HepG2 (cell line): ENCODE measurements around the gene GALNT16. TPM values are rescaled to one million over a fixed set of nuclear protein-coding genes. Genes with fewer than 3 reads are reported as not detected.

Experiments
- ATAC-seq: fragments of 200-7000 bp; cut with Tn5 transposase; 3 replicates; pipeline ENCODE4 v1.9.1; 2020; ENCODE audit warnings: mild to moderate bottlenecking, moderate library complexity
- BruUV-seq: library from RNA; stranded (reverse); fragments of 400-500 nt; replicated peaks from 2 replicates; lab custom pipeline; 2021; lab: Mats Ljungman, UMichigan
- CTCF ChIA-PET: fragments of 300-600 bp; formaldehyde crosslinking; extraction: SDS; loops from one replicate; lab custom pipeline; 2021; ENCODE audit warnings: low total read pairs, inconsistent platforms, low intra/inter-chr PET ratio; lab: Yijun Ruan, JAX
- POLR2A ChIA-PET: fragments of 350-600 bp; sonication (Branson Sonifier 250); formaldehyde crosslinking; loops from one replicate; lab custom pipeline; 2020; ENCODE audit warnings: antibody characterized with exemption, inconsistent platforms; lab: Yijun Ruan, JAX
- DNase-seq: peaks from one replicate; pipeline ENCODE4 v3.0.0-alpha.2; 2015; ENCODE audit warnings: low spot score
- FAIRE-seq: peaks from 3 replicates; lab custom pipeline; 2011; peaks lifted over from hg19 to GRCh38; lab: Jason Lieb, UNC
- H2AFZ ChIP-seq: one replicate; pipeline ENCODE4 v1.6.1; 2011; ENCODE audit warnings: low read length, inconsistent platforms
- H3K27ac ChIP-seq: fragments of 300-600 bp; 3 replicates; pipeline ENCODE4 v1.8.0; 2011; ENCODE audit warnings: mixed run types, mild to moderate bottlenecking, mixed read lengths, low read length, inconsistent platforms; ENCODE audit not compliant: insufficient read depth; ENCODE audit errors: extremely low read length
- H3K27me3 ChIP-seq, 2 experiments: fragments of 200-600 bp in 1 of 2; 2 replicates in 1 of 2; 3 replicates in 1 of 2; pipeline versions ENCODE4 v1.6.0 to v1.8.0; 2011; ENCODE audit warnings: low read length in 2 of 2, mild to moderate bottlenecking in 2 of 2, moderate library complexity in 2 of 2, inconsistent platforms in 1 of 2; ENCODE audit not compliant: insufficient read depth in 2 of 2, control insufficient read depth in 1 of 2
- H3K36me3 ChIP-seq, 2 experiments: fragments of 200-600 bp in 1 of 2; replicated peaks in 1 of 2; 2 replicates in 1 of 2; 3 replicates in 1 of 2; pipeline versions ENCODE4 v1.5.1 to v1.8.0; 2011; ENCODE audit warnings: low read length in 2 of 2, inconsistent platforms in 1 of 2; ENCODE audit not compliant: insufficient read depth in 2 of 2, control insufficient read depth in 1 of 2
- H3K4me1 ChIP-seq: 2 replicates; pipeline ENCODE4 v1.5.1; 2012; ENCODE audit warnings: low read length, inconsistent platforms; ENCODE audit not compliant: insufficient read depth
- H3K4me2 ChIP-seq: 2 replicates; pipeline ENCODE4 v1.6.0; 2011; ENCODE audit warnings: low read depth, low read length, inconsistent platforms
- H3K4me3 ChIP-seq, 3 experiments: fragments of 200-600 bp in 1 of 3; sonication (generic), shearing (Covaris generic) in 1 of 3; replicated peaks in 1 of 3; 2 replicates each; pipeline ENCODE4 v1.5.1; 2011 to 2016; ENCODE audit warnings: low read length in 3 of 3, inconsistent platforms in 2 of 3, low read depth in 2 of 3, mild to moderate bottlenecking in 2 of 3, control low read depth in 1 of 3, mixed read lengths in 1 of 3; ENCODE audit not compliant: insufficient read depth in 1 of 3
- H3K79me2 ChIP-seq: one replicate; pipeline ENCODE4 v1.6.1; 2011; ENCODE audit warnings: low read length, inconsistent platforms; ENCODE audit not compliant: insufficient read depth
- H3K9ac ChIP-seq: 2 replicates; pipeline ENCODE4 v1.6.0; 2011; ENCODE audit warnings: mild to moderate bottlenecking, low read depth, low read length, inconsistent platforms; ENCODE audit not compliant: insufficient read depth
- H3K9me3 ChIP-seq: 2 replicates; pipeline ENCODE4 v1.5.1; 2012; ENCODE audit warnings: mild to moderate bottlenecking, low read length
- H4K20me1 ChIP-seq: 2 replicates; pipeline ENCODE4 v1.6.0; 2011; ENCODE audit warnings: inconsistent platforms, mild to moderate bottlenecking, low read length, moderate library complexity; ENCODE audit not compliant: insufficient read depth
- EED ChIP-seq: sonication (generic); formaldehyde crosslinking; IDR thresholded peaks from 2 replicates; pipeline ENCODE4 v1.5.0; 2020; ENCODE audit warnings: mild to moderate bottlenecking, missing genetic modification reagents
- KLF15 ChIP-seq: sonication (generic); formaldehyde crosslinking; IDR thresholded peaks from 2 replicates; pipeline ENCODE4 v1.8.1; 2023; ENCODE audit warnings: borderline replicate concordance, mild to moderate bottlenecking, inconsistent platforms, missing genetic modification reagents, mixed read lengths
- ZFY ChIP-seq: sonication (generic); formaldehyde crosslinking; IDR thresholded peaks from 2 replicates; pipeline ENCODE4 v1.4.0; 2020; ENCODE audit warnings: missing genetic modification reagents
- ZNF230 ChIP-seq: sonication (generic); formaldehyde crosslinking; IDR thresholded peaks from 2 replicates; pipeline ENCODE4 v1.4.0; 2020; ENCODE audit warnings: mild to moderate bottlenecking, missing genetic modification reagents
- ZNF7 ChIP-seq: IDR thresholded peaks from 2 replicates; pipeline ENCODE4 v1.6.1; 2016; ENCODE audit warnings: missing biosample characterization, missing genetic modification reagents
- ZNF879 ChIP-seq: sonication (generic); formaldehyde crosslinking; IDR thresholded peaks from 2 replicates; pipeline ENCODE4 v1.8.1; 2023; ENCODE audit warnings: missing genetic modification reagents
- ZSCAN22 ChIP-seq: sonication (generic); formaldehyde crosslinking; IDR thresholded peaks from 2 replicates; pipeline ENCODE4 v1.4.0; 2020; ENCODE audit warnings: mild to moderate bottlenecking, missing genetic modification reagents
- WGBS: methylation state at CpG from one replicate; pipeline ENCODE4 v1.1.6; 2017; ENCODE audit warnings: low lambda C conversion rate; 5-methylcytosine and 5-hydroxymethylcytosine counted together
- in situ Hi-C: cut with HindIII; loops from 2 replicates; pipeline ENCODE4 v1.10.0; 2017; ENCODE audit warnings: low pct_unique_long_range_greater_than_20kb; ENCODE audit not compliant: extremely low pct_ligation_motif_present
- intact Hi-C: fragments of 100-400 bp; cut with micrococcal nuclease; formaldehyde crosslinking; loops from one replicate; pipeline ENCODE4 v1.10.0; 2022; ENCODE audit not compliant: unreplicated experiment
- polyA plus RNA-seq, 8 experiments: library from polyadenylated mRNA; depleted of rRNA in 3 of 8; stranded (reverse) in 7 of 8; unstranded in 1 of 8; fragments of >200 nt; fragmentation: Illumina TruSeq in 4 of 8; extraction: Trizol in 4 of 8; gene quantifications; 2 replicates each; pipeline versions ENCODE4 v1.2.1 to v1.2.3, GENCODE V29; 2011 to 2016; ENCODE audit warnings: low read depth in 4 of 8, missing spikeins in 1 of 8, mixed read lengths in 1 of 8; ENCODE audit not compliant: insufficient read depth in 1 of 8
- total RNA-seq, 5 experiments: library from RNA; depleted of rRNA; stranded (reverse); fragments of >200 nt; fragmentation: Illumina TruSeq; extraction: Trizol; gene quantifications; 2 replicates each; pipeline ENCODE4 v1.2.3, GENCODE V29; 2016; ENCODE audit warnings: low read depth in 1 of 5
- TF ChIP-seq, protein P1 (sequence below): sonication (generic); formaldehyde crosslinking; IDR thresholded peaks from 2 replicates; pipeline ENCODE4 v1.8.1; 2022; ENCODE audit warnings: low read depth, mild to moderate bottlenecking, missing genetic modification reagents
- TF ChIP-seq, protein P2 (sequence below): IDR thresholded peaks from 2 replicates; pipeline ENCODE4 v1.6.1; 2016; ENCODE audit warnings: missing genetic modification reagents, missing compliant biosample characterization
- TF ChIP-seq, protein P3 (sequence below): sonication (generic); formaldehyde crosslinking; IDR thresholded peaks from 2 replicates; pipeline ENCODE4 v1.9.0; 2021; ENCODE audit warnings: missing genetic modification reagents, borderline replicate concordance

The GALNT16 gene
- total and polyA plus RNA-seq, 2 of the 13 experiments (the other 11 are each of a cell fraction or from before 2014, with no cell fraction given) = 0.54 to 0.82 TPM

DNA sequence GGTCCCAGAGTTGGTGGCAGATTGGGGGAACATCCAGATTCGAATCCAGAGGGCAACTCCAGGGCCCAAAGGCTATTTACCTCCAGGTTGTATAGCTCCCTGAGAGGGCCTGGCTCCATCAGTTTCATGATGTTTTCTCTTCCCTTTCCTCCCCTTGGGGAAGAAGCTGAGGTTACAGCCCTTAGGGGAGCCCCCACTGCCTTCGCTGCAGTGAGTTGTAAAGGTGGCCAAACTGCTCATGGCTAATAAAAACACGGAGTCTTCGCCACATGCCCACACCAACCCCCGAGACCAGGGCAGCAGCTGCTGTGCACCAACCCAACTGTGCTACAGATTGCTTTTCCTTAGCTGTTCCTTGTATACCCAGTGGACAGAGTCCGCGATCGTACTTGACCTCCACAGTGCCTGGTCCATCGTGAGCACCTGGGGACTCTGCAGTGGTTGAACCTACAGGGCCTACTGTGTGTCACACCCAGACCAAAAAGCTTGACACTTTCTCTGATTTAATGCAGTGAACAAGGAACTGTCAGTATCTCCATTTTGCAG is 20.9 kb downstream of the GALNT16 start:
- ChIA-PET CTCF (no interaction called here), POLR2A (no interaction called here)
- no peaks in the 10 kb centered on the region for H3K79me2 ChIP-seq
- no peak overlapping the region for H2AFZ ChIP-seq
- 62% methylated on average over 9 of the region's 9 CpGs for WGBS
- H3K27me3 ChIP-seq = no peaks in the 10 kb centered on the region
- in situ Hi-C loops (no loop called here), intact Hi-C loops (no loop called here)
- TF ChIP-seq ZSCAN22 (CRISPR knock-in tag) (no peak), ZNF230 (CRISPR knock-in tag) (no peak), ZFY (CRISPR knock-in tag) (no peak), ZNF879 (no peak), EED (CRISPR knock-in tag) (no peak), ZNF7 (no peak), KLF15 (CRISPR knock-in tag) (no peak)
- TF ChIP-seq, protein P1, sequence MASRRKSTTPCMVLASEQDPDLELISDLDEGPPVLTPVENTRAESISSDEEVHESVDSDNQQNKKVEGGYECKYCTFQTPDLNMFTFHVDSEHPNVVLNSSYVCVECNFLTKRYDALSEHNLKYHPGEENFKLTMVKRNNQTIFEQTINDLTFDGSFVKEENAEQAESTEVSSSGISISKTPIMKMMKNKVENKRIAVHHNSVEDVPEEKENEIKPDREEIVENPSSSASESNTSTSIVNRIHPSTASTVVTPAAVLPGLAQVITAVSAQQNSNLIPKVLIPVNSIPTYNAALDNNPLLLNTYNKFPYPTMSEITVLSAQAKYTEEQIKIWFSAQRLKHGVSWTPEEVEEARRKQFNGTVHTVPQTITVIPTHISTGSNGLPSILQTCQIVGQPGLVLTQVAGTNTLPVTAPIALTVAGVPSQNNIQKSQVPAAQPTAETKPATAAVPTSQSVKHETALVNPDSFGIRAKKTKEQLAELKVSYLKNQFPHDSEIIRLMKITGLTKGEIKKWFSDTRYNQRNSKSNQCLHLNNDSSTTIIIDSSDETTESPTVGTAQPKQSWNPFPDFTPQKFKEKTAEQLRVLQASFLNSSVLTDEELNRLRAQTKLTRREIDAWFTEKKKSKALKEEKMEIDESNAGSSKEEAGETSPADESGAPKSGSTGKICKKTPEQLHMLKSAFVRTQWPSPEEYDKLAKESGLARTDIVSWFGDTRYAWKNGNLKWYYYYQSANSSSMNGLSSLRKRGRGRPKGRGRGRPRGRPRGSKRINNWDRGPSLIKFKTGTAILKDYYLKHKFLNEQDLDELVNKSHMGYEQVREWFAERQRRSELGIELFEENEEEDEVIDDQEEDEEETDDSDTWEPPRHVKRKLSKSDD (CRISPR knock-in tag) = no peak
- TF ChIP-seq, protein P2, sequence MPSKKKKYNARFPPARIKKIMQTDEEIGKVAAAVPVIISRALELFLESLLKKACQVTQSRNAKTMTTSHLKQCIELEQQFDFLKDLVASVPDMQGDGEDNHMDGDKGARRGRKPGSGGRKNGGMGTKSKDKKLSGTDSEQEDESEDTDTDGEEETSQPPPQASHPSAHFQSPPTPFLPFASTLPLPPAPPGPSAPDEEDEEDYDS (CRISPR knock-in tag) = no peak
- TF ChIP-seq, protein P3, sequence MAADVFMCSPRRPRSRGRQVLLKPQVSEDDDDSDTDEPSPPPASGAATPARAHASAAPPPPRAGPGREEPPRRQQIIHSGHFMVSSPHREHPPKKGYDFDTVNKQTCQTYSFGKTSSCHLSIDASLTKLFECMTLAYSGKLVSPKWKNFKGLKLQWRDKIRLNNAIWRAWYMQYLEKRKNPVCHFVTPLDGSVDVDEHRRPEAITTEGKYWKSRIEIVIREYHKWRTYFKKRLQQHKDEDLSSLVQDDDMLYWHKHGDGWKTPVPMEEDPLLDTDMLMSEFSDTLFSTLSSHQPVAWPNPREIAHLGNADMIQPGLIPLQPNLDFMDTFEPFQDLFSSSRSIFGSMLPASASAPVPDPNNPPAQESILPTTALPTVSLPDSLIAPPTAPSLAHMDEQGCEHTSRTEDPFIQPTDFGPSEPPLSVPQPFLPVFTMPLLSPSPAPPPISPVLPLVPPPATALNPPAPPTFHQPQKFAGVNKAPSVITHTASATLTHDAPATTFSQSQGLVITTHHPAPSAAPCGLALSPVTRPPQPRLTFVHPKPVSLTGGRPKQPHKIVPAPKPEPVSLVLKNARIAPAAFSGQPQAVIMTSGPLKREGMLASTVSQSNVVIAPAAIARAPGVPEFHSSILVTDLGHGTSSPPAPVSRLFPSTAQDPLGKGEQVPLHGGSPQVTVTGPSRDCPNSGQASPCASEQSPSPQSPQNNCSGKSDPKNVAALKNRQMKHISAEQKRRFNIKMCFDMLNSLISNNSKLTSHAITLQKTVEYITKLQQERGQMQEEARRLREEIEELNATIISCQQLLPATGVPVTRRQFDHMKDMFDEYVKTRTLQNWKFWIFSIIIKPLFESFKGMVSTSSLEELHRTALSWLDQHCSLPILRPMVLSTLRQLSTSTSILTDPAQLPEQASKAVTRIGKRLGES (CRISPR knock-in tag) = no peak
- no peaks in the 10 kb centered on the region for H3K36me3 ChIP-seq
- H3K4me3 ChIP-seq = no peak overlapping the region
- ATAC-seq (no peak), DNase-seq (no peak), FAIRE-seq (no peak)
- H4K20me1 ChIP-seq = no peaks in the 10 kb centered on the region
- H3K27ac ChIP-seq = no peak overlapping the region
- no TSS peak for BruUV-seq
- H3K9ac ChIP-seq = no peak overlapping the region
- H3K4me2 ChIP-seq = no peak overlapping the region
- peaks cover 2% of the 10 kb centered on the region; the same call in 1 of the 2 replicates for H3K4me1 ChIP-seq
- no peaks in the 10 kb centered on the region for H3K9me3 ChIP-seq
